GM19467 (cell line): Measurements from ENCODE around the gene TFF3.

Experiments used
- ATAC-seq: cut with Tn5 transposase; IDR thresholded peaks from one replicate; pipeline ENCODE4 v1.9.1; 2021; ENCODE audit warnings: mild to moderate bottlenecking, moderate library complexity; ENCODE audit not compliant: unreplicated experiment

TFF3 gene

DNA sequence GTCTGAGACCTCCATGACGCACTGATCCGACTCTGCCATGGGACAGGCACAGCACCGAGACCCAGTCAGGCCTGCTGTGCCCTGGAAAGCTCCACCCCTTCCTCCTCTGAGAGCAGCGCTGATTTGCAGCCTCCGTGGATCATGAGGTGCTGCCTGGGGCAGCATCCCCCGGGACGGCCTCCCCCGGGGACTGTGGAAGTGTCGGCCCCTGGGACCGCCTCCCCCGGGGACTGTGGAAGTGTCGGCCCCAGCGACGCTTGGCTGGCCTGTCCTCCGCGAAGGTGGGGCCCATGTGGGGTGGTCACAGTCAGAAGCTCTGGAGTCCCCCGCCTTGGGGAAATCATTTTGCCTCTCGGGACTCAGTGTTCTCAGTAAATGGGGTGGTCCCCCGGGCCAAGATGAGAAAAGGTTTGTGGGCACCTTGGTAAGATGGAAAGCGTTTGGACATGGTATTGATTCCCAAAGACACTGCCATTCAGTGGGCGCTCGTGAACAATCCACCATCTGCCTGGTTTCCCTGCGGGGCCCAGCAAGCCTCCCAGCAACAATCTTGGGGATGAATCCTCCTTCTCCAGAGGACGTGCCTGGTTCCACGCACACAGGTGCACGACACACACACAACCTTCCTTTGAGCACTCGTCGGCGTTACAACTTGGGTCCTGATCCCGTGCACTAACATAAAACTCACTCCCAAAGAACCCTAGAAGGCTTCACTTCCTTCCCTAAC lies 32.6 kb upstream of the TFF3 start:
- ATAC-seq, result no peak

GRCh38 chr21:42346866-42347600 lies 31.8 kb upstream of the TFF3 start:
- no peak for ATAC-seq

GRCh38 chr21:42346441-42346840 lies 31.2 kb upstream of the TFF3 start:
- ATAC-seq, result no peak

DNA sequence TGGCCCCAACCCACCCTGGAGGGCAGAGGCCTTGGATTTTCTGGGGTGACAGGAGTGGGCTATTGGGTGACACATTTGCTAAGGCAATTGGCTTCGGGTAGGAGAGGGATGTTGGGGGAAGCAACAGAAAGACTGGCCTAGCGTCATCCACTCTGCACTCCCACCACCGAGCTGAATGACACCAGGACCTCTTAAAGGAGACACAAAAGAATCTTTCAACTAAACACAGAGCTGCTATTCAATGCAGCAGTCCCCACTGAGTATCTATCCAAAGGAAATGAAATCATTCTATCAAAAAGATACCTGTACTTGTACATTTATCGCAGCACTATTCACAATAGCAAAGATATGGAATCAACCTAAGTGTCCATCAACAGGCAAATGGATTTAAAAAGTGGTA lies 29.4 kb upstream of the TFF3 start:
- no peak for ATAC-seq

GRCh38 chr21:42343963-42344510 lies 28.8 kb upstream of the TFF3 start:
- no peak for ATAC-seq

DNA sequence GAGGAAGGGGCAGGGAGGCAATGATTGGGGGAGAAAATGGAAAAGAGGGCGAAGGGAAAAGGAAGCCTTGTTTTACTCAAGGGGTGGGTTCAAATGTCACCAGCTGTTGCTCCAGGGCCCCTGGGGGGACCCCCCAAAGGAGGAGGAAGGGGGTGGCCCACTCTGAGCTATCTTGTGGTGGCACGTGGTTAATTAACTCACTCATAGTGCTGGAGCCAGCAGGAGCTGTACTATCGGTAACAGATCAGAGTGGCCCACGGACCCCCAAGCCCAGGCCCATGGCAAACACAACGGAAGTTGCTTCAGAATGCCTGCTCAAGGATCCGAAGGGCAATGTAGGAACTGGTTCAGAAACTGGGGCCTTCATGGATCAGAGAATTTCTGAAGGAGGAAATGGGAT lies 28.3 kb upstream of the TFF3 start:
- no peak for ATAC-seq

GRCh38 chr21:42343101-42343500 lies 27.9 kb upstream of the TFF3 start:
- ATAC-seq, result no peak

DNA sequence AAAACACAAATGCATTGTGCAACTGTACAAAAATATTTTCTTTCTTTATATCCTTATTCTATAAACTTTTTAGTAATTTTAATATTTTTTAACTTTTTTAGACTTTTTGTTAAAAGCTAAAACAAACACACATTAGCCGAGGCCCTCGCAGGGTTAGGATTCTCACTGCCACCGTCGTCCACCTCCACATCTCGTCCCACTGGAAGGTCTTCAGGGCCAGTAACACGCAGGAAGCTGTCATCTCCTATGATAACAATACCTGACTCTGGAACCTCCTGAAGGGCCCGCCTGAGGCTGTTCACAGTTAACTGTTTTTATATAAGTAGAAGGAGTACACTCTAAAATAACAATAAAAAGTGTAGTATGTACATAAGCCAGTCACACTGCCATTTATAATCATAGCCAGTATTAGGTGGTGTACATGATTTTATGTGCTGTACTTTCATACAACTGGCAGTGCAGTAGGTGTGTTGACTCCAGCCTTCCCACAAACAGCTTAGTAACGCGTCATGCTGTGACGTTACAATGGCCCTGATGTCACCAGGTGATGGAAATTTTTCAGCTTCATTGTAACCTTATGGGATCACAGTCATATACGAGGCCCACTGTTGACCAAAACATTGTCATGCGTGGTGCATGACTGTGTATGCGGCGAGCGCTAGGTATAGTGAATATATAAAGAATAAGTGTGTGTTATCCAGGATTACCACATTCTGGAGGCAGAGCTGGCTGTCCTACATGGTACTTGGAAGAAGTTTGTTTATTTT lies 26.8 kb upstream of the TFF3 start:
- no peak for ATAC-seq

GRCh38 chr21:42340187-42341050 lies 25.2 kb upstream of the TFF3 start:
- ATAC-seq, result no peak

GRCh38 chr21:42338729-42339715 lies 23.8 kb upstream of the TFF3 start:
- no peak for ATAC-seq

DNA sequence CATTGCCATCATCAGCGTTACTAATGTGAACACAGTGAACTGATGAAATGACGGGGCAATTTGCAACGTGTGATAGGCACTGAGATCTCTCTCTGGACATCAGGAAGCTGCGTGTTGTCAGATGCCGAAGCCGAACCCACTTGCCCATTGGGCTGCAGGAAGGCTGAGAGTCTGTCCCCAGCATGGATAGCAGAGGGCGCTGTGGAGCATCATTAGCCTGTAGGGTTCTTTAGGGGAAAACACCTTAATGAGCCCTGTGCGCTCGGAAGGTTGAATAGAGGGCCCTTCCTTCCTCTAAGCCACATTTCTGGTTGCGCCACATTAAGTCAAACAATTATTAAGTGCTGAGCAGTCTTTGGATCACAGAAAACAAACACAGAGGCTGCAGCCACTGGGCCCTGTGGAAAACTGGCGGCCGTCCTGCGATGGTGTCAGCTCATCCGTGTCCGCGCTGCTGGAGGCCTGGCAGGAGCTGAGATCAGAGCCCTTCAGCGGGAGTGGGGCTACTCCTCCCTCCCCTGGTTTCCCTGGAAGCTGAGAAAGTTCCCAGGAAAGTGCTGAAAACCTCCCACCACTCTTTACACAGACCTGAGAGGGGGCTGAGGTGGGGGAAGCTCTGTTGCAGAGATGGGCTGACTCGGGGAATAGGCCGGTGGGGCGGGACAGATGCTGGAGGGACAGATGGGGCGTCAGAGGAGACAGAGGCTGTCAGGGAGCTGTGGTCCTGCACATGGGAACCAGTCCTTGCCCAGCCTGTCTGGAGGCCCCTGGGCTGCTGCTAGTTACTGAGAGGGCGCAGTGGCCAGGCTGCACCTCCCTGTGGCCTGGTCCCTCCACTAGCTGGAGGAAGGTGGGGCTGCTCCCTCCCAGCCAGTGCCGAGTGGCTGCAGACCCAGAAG lies 22.9 kb upstream of the TFF3 start:
- ATAC-seq, result no peak

DNA sequence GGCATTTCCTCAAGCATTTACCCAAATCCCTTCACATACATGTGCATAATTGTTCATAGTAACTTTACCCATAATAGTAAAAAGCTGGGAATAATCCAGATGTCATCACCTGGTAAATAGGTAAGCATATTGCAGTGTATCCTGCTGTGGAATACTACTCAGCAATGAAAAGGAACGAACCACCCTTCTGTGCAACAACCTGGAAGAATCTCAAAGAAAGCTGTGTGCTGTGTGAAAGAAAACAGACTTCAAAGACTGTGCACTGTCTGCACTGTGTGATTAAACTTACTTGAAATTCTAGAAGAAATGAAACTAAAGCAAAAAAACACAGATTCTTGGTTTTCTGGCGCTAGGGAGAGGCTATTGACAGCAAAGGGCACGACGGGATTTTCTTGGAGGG lies 22.1 kb upstream of the TFF3 start:
- ATAC-seq, result no peak

DNA sequence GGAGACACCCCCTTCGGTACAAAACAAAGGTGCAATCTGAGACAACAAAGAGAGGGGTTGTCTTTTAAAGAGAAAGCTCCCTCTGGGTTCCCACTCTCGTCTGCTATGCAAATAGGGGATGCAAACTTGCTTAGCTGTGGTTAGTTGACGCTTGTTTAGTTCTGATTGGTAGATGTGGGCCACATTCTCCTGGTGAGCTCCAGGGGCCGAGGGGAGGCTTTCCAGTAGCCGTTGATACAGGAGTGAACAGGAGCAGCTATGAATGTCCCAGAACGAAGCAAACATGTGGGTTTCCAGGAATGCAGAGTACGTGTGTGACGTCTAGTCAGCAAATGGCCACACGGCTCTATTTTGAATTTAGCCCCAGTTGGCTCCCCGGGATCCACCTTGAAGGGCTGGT lies 20.8 kb upstream of the TFF3 start:
- no peak for ATAC-seq

- ATAC-seq, result no peak
Observed at GRCh38 chr21:42332557-42333317, 17.5 kb upstream of the TFF3 start.

DNA sequence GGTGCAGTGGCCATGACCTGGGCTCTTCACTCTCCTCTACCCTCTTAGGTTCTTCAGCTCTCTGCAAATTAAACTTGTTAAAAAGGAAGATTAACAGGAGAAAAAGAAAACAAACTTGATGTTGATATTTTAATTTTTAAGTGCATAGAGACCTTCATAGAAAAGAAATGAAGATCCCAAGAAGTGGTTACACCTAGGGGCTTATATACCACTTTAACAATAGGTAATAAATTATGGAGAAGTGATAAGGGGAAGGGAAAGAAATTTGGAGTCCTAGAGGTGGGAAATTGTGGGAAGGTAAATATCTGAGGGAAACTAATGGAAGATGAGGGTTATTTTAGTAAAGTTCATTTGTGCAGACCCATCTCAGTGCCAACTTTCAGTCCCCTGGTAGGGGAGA lies 16.5 kb upstream of the TFF3 start:
- no peak for ATAC-seq

GRCh38 chr21:42330380-42331371 lies 15.5 kb upstream of the TFF3 start:
- no peak for ATAC-seq
